CD4-positive, alpha-beta T cell treated with Interleukin-17A for 4 hours (primary cell): ENCODE measurements around the gene PRKG1.
"Not testable (repeated sequence)": the region's sequence is repeated elsewhere in the genome, so short reads cannot be mapped to it uniquely, and the experiment has no call there.

Source experiments
- DNase-seq: peaks from one replicate; pipeline ENCODE4 v3.0.0-alpha.2; 2020; ENCODE audit warnings: mixed read lengths

The PRKG1 gene

DNA sequence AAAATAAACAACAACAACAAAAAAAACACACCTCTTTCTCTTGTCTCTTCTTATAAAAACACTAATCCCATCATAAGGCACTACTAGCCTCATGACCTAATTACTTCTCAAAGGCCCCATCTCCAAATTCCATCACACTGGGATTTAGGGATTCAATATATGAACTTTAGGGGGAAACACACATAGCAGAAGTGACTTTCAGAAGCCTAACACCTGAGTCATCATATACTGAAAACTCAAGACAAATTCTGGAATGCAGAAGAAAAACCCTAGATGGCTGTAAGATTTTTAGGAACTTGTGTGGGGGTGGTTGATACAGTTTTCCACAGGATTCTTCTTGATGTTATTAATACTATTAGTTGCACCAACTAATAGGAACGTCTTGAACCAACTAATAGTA lies 658.8 kb downstream of the PRKG1 start:
- no peak for DNase-seq

DNA sequence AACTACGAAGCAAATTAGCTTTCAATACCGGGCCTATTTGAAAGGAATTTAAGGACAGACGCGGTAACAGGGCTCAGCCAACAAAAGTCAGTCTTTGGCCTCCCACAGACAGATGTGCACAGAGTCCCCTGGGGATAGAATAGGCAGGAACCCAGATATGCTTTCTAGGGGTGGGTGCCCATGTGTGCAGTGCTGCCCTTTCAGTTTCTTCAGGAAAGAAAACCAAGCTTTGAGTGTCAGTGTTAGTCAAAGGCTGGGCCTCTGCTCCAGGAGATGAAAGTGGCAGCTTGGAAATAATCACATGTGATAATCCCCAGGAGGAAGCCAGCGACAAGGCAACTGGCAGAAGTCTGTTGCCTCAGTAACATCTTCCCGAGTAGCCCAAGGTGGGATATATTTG lies 668.9 kb downstream of the PRKG1 start:
- no peak for DNase-seq

- DNase-seq = no peak
Measured at GRCh38 chr10:51744235-51745000, 670.1 kb downstream of the PRKG1 start.

DNA sequence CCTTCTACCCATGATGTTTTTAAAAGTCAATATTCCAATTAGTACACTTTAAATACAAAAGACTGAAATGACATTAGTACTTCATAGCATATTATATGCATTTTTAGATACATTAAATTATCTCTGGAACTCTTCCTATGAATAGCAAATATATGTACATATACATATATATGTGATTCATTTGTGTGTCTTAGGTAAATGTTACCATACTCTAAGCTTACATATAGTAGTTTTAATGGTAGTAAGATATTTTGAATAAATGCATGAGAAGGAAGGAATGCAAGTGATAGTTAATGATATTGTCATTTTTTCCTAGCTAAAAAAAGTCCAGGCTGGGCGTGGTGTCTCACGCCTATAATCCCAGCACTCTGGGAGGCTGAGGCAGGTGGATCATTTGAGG lies 671.1 kb downstream of the PRKG1 start:
- no peak for DNase-seq

DNA sequence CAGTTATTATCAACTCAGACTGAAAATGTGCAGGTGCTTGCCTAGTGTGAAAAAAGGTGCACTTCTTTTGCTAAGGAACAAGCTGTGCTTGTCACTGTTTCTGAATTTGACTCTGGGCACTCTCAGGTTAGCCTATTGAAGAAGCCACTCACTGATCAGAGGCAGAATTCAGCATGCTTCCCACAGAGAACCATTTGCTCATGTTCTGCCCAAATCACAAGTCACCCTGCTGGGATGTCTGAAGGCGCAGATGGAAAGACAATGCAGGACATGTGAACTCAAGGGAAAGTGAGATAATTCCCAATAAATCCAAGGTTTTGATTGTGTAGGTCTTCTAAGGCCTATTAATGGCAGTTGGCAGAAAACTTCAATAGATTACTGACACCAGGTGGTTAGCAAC lies 672.9 kb downstream of the PRKG1 start:
- DNase-seq = no peak

- DNase-seq = no peak
Measured at GRCh38 chr10:51748959-51749358, 674.7 kb downstream of the PRKG1 start.

DNA sequence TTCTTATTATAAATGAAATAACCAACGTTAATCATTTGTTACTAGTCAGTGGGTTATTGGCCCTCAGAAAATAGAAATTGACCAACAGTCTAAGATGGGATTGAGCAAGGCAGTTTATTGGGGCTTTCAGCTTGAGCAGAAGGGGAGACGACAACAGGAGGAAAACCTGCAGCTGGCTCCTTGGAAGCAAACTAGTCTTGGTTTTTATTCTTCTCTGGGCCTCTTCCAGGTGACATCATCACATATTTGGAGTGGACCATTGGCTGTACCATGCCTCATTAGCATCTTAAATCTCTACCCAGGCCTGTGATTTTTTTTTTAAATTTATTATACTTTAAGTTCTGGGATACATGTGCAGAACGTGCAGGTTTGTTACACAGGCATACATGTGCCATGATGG lies 684.1 kb downstream of the PRKG1 start:
- no peak for DNase-seq

DNA sequence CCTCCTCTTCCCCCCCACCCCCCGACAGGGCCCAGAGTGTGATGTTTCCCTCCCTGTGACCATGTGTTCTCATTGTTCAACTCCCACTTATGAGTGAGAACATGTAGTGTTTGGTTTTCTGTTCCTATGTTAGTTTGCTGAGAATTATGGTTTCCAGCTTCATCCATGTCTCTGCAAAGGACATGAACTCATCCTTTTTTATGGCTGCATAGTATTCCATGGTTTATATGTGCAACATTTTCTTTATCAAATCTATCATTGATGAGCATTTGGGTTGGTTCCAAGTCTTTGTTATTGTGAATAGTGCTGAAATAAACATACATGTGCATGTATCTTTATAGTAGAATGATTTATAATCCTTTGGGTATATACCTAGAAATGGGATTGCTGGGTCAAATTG lies 684.6 kb downstream of the PRKG1 start:
- not testable (repeated sequence) for DNase-seq

GRCh38 chr10:51759896-51760534 lies 685.7 kb downstream of the PRKG1 start:
- no peak for DNase-seq

DNA sequence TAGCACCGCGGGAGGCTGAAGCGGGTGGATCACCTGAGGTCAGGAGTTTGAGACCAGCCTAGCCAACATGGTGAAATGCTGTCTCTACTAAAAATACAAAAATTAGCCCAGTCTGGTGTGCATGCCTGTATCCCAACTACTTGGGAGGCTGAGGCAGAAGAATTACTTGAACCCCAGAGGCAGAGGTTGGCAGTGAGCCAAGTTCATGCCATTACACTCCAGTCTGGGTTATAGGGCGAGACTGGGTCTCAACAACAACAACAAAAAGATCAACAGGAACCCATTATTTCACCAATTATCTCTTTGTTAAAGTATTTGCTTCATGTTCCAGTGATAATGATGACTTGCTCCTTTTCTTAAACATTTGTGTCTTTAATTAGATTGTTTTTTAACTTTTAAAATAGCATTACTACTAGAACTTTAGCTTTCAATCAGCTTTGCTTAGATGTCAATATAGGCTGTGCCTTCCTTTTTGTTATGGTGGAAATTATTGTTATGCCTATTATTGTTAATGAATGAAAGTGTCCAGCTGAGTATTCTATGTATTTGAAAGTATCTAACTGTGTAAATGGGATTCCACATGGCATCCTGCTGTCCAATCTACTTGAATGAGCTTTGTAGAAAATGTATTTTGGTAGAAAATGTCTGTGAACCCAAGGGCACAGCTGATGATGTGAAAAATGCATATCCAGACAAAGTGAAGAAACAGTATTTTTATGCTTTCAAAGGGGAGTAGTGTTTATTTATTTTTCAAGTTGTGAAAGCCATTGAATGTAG lies 686.8 kb downstream of the PRKG1 start:
- DNase-seq = no peak

- no peak for DNase-seq
Measured at GRCh38 chr10:51763746-51764145, 689.5 kb downstream of the PRKG1 start.

DNA sequence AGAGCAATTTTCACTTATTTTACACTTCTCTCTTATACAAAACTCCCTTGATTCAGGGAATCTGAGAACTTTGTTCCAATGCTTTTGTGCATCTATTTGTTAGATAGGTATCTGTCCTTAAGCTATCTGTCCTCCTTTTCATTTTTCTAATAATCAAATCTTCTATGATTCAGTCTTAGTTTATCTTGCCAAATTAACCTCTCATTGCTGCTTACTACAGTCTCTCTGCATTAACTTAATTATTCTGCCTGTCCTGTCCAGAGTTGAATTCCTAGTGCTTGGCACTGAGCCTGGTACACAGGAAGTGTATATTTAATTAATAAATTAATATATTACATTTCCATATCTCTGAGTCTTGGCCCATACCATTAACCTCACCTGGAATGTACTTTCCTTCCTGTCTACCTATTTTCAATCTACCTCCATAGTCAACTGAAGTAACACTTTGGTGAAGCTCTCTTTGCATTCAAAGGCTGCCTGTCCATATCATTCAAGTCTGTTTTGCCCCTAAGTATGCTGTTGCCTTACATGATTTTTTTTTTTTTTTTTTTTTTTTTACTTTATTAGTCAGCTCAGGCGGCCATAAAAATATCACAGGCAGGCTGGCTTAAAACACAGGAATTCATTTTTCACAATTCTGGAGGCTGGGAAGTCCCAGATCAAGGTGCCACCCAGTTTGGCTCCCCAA lies 691.1 kb downstream of the PRKG1 start:
- no peak for DNase-seq

- no peak for DNase-seq
Measured at GRCh38 chr10:51766423-51767102, 692.3 kb downstream of the PRKG1 start.

DNA sequence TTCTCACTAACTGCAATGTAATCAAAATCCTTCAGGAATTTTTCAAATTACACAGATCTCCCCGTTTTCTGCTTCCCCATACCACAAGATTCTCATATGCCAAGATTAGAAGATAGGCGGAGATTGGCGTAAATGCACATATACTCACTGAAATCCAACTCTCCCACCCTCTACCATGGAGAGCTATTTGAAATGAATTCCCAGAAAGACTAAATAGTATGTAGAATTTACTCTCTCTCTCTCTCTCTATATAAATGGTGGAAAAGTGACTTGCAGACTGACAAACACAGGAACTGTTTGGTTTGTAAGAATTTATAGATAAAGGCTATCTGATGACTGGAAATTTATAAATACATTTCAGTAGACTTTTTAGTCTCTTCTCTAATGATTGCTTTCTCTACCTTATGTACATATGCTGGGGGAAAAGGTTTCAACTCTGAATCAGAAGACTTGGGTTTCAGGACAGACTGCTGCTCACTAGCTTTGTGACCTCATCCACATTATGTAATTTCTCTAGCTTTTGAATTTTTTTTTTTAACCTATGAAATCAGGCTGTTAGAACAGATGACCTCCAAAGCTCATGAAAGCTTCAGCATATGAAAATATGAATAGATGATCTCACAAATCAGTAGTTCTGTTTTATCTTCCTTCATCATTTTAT lies 692.9 kb downstream of the PRKG1 start:
- DNase-seq = no peak

DNA sequence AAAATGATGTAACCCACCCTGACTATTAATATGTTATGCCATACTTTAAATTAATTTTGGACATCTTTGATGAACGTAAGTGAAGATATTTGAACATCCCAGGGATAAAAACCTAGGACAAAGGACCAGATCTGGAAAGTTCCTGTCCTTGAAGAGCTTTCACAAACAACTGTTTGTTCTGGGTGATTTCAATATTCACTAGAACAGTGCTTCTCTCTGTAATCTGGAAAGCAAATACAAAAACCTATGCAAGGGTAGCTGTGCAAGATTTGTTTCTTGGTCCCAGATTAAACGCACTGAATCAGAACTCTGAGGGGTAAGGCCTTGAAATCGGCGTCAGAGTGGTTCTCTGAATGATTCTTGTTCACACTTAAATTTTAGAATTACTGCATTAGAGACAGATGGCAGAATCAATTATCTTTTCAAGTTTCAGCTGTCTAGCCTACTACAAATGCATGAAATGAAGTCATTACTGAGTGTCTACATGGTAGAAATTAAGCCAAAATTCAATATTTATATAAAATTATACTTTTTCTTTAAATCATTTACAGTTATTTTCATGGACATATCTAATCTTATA lies 694.7 kb downstream of the PRKG1 start:
- DNase-seq = no peak

DNA sequence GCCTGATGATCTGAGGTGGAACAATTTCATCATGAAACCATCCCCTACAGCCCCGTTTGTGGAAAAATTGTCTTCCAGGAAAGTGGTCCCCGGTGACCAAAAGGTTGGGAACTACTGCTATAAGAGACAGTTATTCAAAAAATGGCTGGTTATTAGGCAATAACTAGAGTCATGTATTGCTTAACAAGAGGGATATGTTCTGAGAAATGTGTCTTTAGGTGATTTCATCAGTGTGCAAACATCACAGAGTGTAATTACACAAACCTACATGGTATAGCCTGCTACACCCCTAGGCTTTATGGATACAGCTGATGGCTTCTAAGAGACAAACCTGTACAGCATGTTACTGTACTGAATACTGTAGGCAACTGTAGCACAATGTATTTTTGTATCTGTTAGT lies 696.4 kb downstream of the PRKG1 start:
- DNase-seq = no peak

DNA sequence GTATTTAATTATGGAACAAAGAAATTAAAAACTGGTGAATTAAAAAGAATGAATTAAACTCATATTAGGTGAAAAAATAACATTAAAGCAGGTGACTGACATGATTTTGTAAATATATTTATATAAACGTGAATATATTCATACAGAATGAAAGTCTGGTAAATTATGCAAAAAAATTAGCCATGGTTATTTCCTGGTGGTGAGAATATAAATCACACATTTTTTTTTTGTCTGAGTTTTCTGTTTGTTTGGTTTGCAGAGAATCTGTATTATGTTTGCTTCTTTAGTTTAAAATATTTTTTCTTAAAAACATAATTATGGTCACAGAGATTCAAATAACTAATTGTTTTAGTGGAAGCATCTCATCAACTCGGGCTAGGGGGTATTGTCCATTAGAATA lies 698.1 kb downstream of the PRKG1 start:
- no peak for DNase-seq

DNA sequence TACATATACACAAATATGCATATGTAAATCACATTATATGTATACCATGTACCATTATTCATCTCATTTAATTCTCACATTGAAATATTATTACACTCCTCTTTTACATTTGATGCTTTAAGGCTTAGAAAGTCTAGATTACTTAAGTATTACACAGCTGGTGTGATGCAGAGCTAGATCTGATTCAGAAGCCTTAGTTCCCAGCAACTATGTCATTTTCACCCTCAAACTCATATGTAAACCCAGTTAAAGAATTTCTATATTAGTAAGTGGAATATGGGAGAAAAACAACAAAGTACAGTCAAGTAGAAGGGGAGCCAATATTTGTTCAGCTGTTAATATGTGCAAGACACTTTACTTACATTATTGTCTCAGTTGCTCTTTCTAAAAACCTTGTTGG lies 699.4 kb downstream of the PRKG1 start:
- no peak for DNase-seq

- DNase-seq = no peak
Measured at GRCh38 chr10:51783941-51784340, 709.7 kb downstream of the PRKG1 start.

GRCh38 chr10:51786016-51786683 lies 711.9 kb downstream of the PRKG1 start:
- DNase-seq = no peak

GRCh38 chr10:51786684-51787035 lies 712.4 kb downstream of the PRKG1 start:
- DNase-seq = no peak
